Gastrocnemius medialis (tissue), 4 donors: ENCODE measurements around the gene MADD.

Experiments used
- CTCF ChIP-seq, 5 experiments: fragments of 450-650 bp in 3 of 5; fragments of 200-600 bp in 2 of 5; sonication (generic) in 2 of 5; IDR thresholded peaks in 4 of 5; conservative IDR thresholded peaks in 1 of 5; 1 replicate in 4 of 5; 2 replicates in 1 of 5; pipeline ENCODE4 v1.5.1; 2016 to 2019; ENCODE audit warnings: antibody characterized with exemption in 5 of 5, mild to moderate bottlenecking in 3 of 5, moderate library complexity in 3 of 5
- POLR2A ChIP-seq, 2 donors: fragments of 450-650 bp; IDR thresholded peaks; one replicate each; pipeline ENCODE4 v1.6.1; 2017; ENCODE audit warnings: antibody characterized with exemption in 2 of 2, mild to moderate bottlenecking in 2 of 2, moderate library complexity in 2 of 2

GRCh38 chr11:47333526-47333845 lies 63.6 kb downstream of the MADD start:
- TF ChIP-seq CTCF (IDR thresholded peaks at IDR 0.05 in 4 of 5, conservative IDR thresholded peaks at IDR 0.05 in 1 of 5) (no peak), POLR2A (IDR thresholded peaks at IDR 0.05) (no peak)
